ENCODE data around the gene ENAH. TPM values are rescaled to one million over a fixed set of nuclear protein-coding genes. Genes with fewer than 3 reads are reported as not detected.

ENAH gene
- total and polyA plus RNA-seq, 2 experiments from 2014 or later, result 109 to 184 TPM

DNA sequence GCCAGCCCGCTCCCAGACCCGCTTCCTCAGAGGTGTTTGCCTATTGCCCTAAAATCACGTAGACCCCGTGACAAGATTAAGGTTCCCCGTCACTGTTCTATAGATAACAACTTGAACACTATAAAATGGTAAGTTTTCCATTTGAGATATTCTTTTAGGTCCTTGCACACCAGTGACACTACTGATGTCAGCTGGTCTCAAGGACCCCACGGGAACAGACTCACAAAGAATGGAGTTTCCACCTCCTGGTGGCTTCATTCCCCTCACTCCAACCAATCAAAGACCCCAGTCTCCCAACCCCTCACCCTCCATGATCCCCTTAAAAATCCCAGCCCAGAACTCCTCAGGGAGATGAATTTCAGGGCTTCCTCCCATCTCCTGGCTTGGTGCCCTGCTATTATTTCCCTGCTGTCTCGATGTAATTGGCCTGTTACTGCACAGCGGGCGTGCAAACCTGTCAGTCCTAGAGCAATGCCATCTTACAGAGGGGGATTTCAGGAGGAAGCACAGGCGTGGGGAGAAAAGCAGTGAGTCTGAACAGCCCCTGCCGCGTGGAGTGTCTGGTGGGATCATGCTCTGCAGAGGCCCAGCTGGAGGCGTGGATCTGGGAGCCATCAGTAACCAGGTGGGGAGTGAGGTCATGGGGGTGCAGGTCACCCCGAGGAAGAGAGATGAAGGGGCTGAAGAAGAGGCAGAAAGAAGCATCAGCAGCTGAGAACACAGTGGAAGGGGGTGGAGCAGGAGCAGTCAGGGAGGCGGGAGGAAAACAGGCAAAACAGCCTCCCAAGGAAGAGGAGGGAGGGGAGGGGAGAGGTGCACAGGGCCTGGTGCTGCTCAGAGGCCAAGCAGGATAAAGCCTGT is 190.0 kb downstream of the ENAH start (continued):
- TF ChIP-seq, protein P1, sequence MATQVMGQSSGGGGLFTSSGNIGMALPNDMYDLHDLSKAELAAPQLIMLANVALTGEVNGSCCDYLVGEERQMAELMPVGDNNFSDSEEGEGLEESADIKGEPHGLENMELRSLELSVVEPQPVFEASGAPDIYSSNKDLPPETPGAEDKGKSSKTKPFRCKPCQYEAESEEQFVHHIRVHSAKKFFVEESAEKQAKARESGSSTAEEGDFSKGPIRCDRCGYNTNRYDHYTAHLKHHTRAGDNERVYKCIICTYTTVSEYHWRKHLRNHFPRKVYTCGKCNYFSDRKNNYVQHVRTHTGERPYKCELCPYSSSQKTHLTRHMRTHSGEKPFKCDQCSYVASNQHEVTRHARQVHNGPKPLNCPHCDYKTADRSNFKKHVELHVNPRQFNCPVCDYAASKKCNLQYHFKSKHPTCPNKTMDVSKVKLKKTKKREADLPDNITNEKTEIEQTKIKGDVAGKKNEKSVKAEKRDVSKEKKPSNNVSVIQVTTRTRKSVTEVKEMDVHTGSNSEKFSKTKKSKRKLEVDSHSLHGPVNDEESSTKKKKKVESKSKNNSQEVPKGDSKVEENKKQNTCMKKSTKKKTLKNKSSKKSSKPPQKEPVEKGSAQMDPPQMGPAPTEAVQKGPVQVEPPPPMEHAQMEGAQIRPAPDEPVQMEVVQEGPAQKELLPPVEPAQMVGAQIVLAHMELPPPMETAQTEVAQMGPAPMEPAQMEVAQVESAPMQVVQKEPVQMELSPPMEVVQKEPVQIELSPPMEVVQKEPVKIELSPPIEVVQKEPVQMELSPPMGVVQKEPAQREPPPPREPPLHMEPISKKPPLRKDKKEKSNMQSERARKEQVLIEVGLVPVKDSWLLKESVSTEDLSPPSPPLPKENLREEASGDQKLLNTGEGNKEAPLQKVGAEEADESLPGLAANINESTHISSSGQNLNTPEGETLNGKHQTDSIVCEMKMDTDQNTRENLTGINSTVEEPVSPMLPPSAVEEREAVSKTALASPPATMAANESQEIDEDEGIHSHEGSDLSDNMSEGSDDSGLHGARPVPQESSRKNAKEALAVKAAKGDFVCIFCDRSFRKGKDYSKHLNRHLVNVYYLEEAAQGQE (IDR thresholded peaks at IDR 0.05; ENCODE audit: unreplicated experiment), result no peak
- no peak for TF ChIP-seq NANOG (IDR thresholded peaks at IDR 0.05; ENCODE audit: borderline replicate concordance)
- TF ChIP-seq EZH2phosphoT487 (IDR thresholded peaks at IDR 0.05; ENCODE audit: unreplicated experiment), result no peak
- TF ChIP-seq, protein P2, sequence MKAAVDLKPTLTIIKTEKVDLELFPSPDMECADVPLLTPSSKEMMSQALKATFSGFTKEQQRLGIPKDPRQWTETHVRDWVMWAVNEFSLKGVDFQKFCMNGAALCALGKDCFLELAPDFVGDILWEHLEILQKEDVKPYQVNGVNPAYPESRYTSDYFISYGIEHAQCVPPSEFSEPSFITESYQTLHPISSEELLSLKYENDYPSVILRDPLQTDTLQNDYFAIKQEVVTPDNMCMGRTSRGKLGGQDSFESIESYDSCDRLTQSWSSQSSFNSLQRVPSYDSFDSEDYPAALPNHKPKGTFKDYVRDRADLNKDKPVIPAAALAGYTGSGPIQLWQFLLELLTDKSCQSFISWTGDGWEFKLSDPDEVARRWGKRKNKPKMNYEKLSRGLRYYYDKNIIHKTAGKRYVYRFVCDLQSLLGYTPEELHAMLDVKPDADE (IDR thresholded peaks at IDR 0.05), result no peak
- TF ChIP-seq JUNB (IDR thresholded peaks at IDR 0.05; ENCODE audit: unreplicated experiment), result no peak
- TF ChIP-seq ZNF331 (CRISPR knock-in tag; IDR thresholded peaks at IDR 0.05; ENCODE audit: low read depth), result no peak
- TF ChIP-seq, protein P3, sequence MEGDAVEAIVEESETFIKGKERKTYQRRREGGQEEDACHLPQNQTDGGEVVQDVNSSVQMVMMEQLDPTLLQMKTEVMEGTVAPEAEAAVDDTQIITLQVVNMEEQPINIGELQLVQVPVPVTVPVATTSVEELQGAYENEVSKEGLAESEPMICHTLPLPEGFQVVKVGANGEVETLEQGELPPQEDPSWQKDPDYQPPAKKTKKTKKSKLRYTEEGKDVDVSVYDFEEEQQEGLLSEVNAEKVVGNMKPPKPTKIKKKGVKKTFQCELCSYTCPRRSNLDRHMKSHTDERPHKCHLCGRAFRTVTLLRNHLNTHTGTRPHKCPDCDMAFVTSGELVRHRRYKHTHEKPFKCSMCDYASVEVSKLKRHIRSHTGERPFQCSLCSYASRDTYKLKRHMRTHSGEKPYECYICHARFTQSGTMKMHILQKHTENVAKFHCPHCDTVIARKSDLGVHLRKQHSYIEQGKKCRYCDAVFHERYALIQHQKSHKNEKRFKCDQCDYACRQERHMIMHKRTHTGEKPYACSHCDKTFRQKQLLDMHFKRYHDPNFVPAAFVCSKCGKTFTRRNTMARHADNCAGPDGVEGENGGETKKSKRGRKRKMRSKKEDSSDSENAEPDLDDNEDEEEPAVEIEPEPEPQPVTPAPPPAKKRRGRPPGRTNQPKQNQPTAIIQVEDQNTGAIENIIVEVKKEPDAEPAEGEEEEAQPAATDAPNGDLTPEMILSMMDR (conservative IDR thresholded peaks at IDR 0.05; ENCODE audit: low read depth in 2 of 2), result no peak
- TF ChIP-seq CREB1 (CRISPR knock-in tag; IDR thresholded peaks at IDR 0.05; ENCODE audit: low read depth), result no peak
- no peak for TF ChIP-seq POLR2AphosphoS5 (IDR thresholded peaks at IDR 0.05; ENCODE audit: low read depth)
- no peak for TF ChIP-seq STAT1 (IDR thresholded peaks at IDR 0.05; ENCODE audit: unreplicated experiment)
- no peak for TF ChIP-seq EZH2 (IDR thresholded peaks at IDR 0.05; ENCODE audit: low read depth, unreplicated experiment)
- TF ChIP-seq ZNF114 (CRISPR knock-in tag; IDR thresholded peaks at IDR 0.05), result no peak

DNA sequence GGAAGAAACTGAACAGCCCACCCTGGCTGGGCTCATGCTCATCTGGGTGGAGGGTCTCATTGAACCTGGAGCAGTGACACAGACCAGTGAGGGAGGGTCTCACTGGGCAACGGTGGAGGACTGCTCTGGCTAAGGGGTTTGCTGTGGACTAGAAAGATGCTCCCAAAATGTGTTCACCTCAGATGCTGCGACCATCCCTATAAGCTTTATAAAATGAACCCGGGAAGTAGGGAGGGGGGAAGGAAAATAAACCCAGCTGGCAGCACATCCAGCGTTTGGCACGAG is 190.6 kb downstream of the ENAH start:
- no peaks in the 10 kb centered on the region for H3K36me3 ChIP-seq (ENCODE audit: insufficient read depth)
- ATAC-seq (no peak), DNase-seq (ENCODE audit: low spot score) (no peak)
- H3K27me3 ChIP-seq (ENCODE audit: insufficient read depth), result no peaks in the 10 kb centered on the region
- no peak overlapping the region for H2AFZ ChIP-seq
- Mint-ChIP-seq H3K36me3 (ENCODE audit: low read depth) (no peaks in the 10 kb centered on the region), H3K4me1 (peaks cover 52% of the 10 kb centered on the region), H3K27ac (no peak overlapping the region), H3K4me3 (no peak overlapping the region), H3K27me3 (ENCODE audit: insufficient read depth, low read depth, poor library complexity) (peaks cover 20% of the 10 kb centered on the region), H3K9me3 (no peaks in the 10 kb centered on the region)
- H3K4me3 ChIP-seq, result no peak overlapping the region
- H3K4me2 ChIP-seq, result no peak overlapping the region
- H3K4me1 ChIP-seq (ENCODE audit: insufficient read depth), result peaks cover 34% of the 10 kb centered on the region
- H3K9me2 ChIP-seq (ENCODE audit: insufficient read depth), result 0 out of 2 replicates have a peak, but pooled peaks cover 4% of the 10 kb centered on the region
- H3K79me2 ChIP-seq (replicated peaks; ENCODE audit: insufficient read depth), result no peaks in the 10 kb centered on the region
- peaks cover 8% of the 10 kb centered on the region; the same call in 1 of the 2 replicates for H3F3A ChIP-seq (replicated peaks; ENCODE audit: low read depth)
- H4K20me1 ChIP-seq (replicated peaks; ENCODE audit: insufficient read depth), result no peaks in the 10 kb centered on the region
- no peak overlapping the region for H3K27ac ChIP-seq (ENCODE audit: low read depth)
- TF ChIP-seq, protein P1 (IDR thresholded peaks at IDR 0.05; ENCODE audit: unreplicated experiment), result no peak
